K562 (cell line): ENCODE measurements around the gene SPAG17. TPM values are rescaled to one million over a fixed set of nuclear protein-coding genes. Genes with fewer than 3 reads are reported as not detected.

Experiments
- ATAC-seq: fragments of 200-7000 bp; cut with Tn5 transposase; 3 replicates; pipeline ENCODE4 v1.9.1; 2020; ENCODE audit warnings: moderate library complexity
- BruUV-seq: library from RNA; stranded (reverse); fragments of 400-500 nt; replicated peaks from 2 replicates; lab custom pipeline; 2021; lab: Mats Ljungman, UMichigan
- CTCF ChIA-PET: fragments of 300-600 bp; formaldehyde crosslinking; extraction: SDS; loops from one replicate; lab custom pipeline; 2021; ENCODE audit warnings: low intra/inter-chr PET ratio; lab: Yijun Ruan, JAX
- POLR2A ChIA-PET: fragments of 300-600, 350-650 bp; sonication (Branson Sonifier 250); formaldehyde crosslinking; extraction: SDS; loops from one replicate; lab custom pipeline; 2021; ENCODE audit warnings: antibody characterized with exemption, inconsistent platforms; lab: Yijun Ruan, JAX
- DNase-seq, 4 experiments: peaks; one replicate each; pipeline versions ENCODE4 v3.0.0 to v3.0.0-alpha.2; 2011 to 2018; ENCODE audit warnings: low spot score in 3 of 4, mixed read lengths in 3 of 4; ENCODE audit errors: extremely low read depth in 1 of 4
- FAIRE-seq: peaks from 2 replicates; lab custom pipeline; 2011; peaks lifted over from hg19 to GRCh38; lab: Jason Lieb, UNC
- H2AFZ ChIP-seq: 2 replicates; pipeline ENCODE4 v1.6.0; 2011; ENCODE audit warnings: low read depth, low read length, control low read depth, inconsistent platforms
- H3K27ac ChIP-seq: fragments of 200-600 bp; 3 replicates; pipeline ENCODE4 v1.8.0; 2011; ENCODE audit warnings: low read depth, mild to moderate bottlenecking, control low read depth, inconsistent platforms, low read length, moderate library complexity, mixed read lengths; ENCODE audit errors: extremely low read depth
- H3K27me3 ChIP-seq, 2 experiments: fragments of 300-600 bp in 1 of 2; 2 replicates in 1 of 2; 3 replicates in 1 of 2; pipeline versions ENCODE4 v1.6.0 to v1.8.0; 2011; ENCODE audit warnings: inconsistent platforms in 2 of 2, low read length in 2 of 2, mild to moderate bottlenecking in 1 of 2, mixed read lengths in 1 of 2, moderate library complexity in 1 of 2; ENCODE audit not compliant: control insufficient read depth in 2 of 2, insufficient read depth in 2 of 2
- H3K36me3 ChIP-seq: fragments of 300-600 bp; 3 replicates; pipeline ENCODE4 v1.8.0; 2011; ENCODE audit warnings: mild to moderate bottlenecking, low read length, inconsistent platforms; ENCODE audit not compliant: control insufficient read depth, insufficient read depth
- H3K4me1 ChIP-seq, 2 experiments: fragments of 200-600 bp in 1 of 2; replicated peaks in 1 of 2; 2 replicates in 1 of 2; 3 replicates in 1 of 2; pipeline versions ENCODE4 v1.5.1 to v1.8.0; 2011; ENCODE audit warnings: inconsistent platforms in 2 of 2, low read length in 2 of 2, mild to moderate bottlenecking in 1 of 2, mixed read lengths in 1 of 2, moderate library complexity in 1 of 2; ENCODE audit not compliant: control insufficient read depth in 2 of 2, insufficient read depth in 2 of 2
- H3K4me2 ChIP-seq: 2 replicates; pipeline ENCODE4 v1.6.1; 2011; ENCODE audit warnings: low read length, control low read depth, inconsistent platforms, mixed read lengths; ENCODE audit not compliant: insufficient read depth
- H3K4me3 ChIP-seq: fragments of 200-600 bp; sonication (generic), shearing (Covaris generic); 2 replicates; pipeline ENCODE4 v1.5.1; 2016; ENCODE audit warnings: control low read depth, inconsistent platforms
- H3K79me2 ChIP-seq: fragments of 200-600 bp; 3 replicates; pipeline ENCODE4 v1.8.0; 2011; ENCODE audit warnings: low read length, inconsistent platforms; ENCODE audit not compliant: control insufficient read depth, insufficient read depth
- H3K9ac ChIP-seq, 2 experiments: 2 replicates each; pipeline versions ENCODE4 v1.6.0 to v1.6.1; 2011; ENCODE audit warnings: low read depth in 2 of 2, low read length in 2 of 2, control low read depth in 1 of 2, inconsistent platforms in 1 of 2, mild to moderate bottlenecking in 1 of 2, mixed read lengths in 1 of 2; ENCODE audit not compliant: insufficient read depth in 1 of 2
- H3K9me1 ChIP-seq: one replicate; pipeline ENCODE4 v1.6.0; 2011; ENCODE audit warnings: inconsistent platforms, mild to moderate bottlenecking, low read length, moderate library complexity; ENCODE audit not compliant: control insufficient read depth, insufficient read depth
- H3K9me3 ChIP-seq: replicated peaks from 2 replicates; pipeline ENCODE4 v1.5.1; 2011; ENCODE audit warnings: low read depth, low read length, inconsistent platforms; ENCODE audit not compliant: control insufficient read depth, insufficient read depth
- H4K20me1 ChIP-seq: replicated peaks from 2 replicates; pipeline ENCODE4 v1.6.1; 2011; ENCODE audit warnings: low read length, inconsistent platforms, mixed read lengths; ENCODE audit not compliant: control insufficient read depth, insufficient read depth
- CXXC5 ChIP-seq: fragments of 250-450 bp; sonication (Bioruptor Pico); IDR thresholded peaks from 2 replicates; pipeline ENCODE4 v1.8.0; 2022; ENCODE audit warnings: inconsistent platforms, mild to moderate bottlenecking, moderate library complexity
- ELF1 ChIP-seq: fragments of 200-800 bp; sonication (Bioruptor generic); IDR thresholded peaks from 2 replicates; pipeline ENCODE4 v1.6.1; 2016; ENCODE audit warnings: missing genetic modification characterization, missing compliant biosample characterization
- ETS2 ChIP-seq: IDR thresholded peaks from 2 replicates; pipeline ENCODE4 v1.6.1; 2016; ENCODE audit warnings: borderline replicate concordance, missing genetic modification characterization, mild to moderate bottlenecking, moderate library complexity, missing compliant biosample characterization; ENCODE audit not compliant: poor library complexity, severe bottlenecking
- FOS ChIP-seq: IDR thresholded peaks from 3 replicates; pipeline ENCODE4 v1.6.1; 2011; ENCODE audit not compliant: insufficient read length; ENCODE audit errors: extremely low read depth
- HEY1 ChIP-seq: fragments of 250-450 bp; sonication (Bioruptor Pico); IDR thresholded peaks from 2 replicates; pipeline ENCODE4 v1.5.0; 2020; ENCODE audit warnings: mild to moderate bottlenecking, moderate library complexity, borderline replicate concordance
- HNRNPL ChIP-seq: fragments of 200-400 bp; formaldehyde crosslinking; IDR thresholded peaks from 2 replicates; pipeline ENCODE4 v1.6.1; 2017; ENCODE audit warnings: low read depth, mild to moderate bottlenecking, low read length
- MYBL2 ChIP-seq, 2 experiments: fragments of 450-650 bp in 1 of 2; sonication (generic) in 1 of 2; formaldehyde crosslinking in 1 of 2; IDR thresholded peaks; 2 replicates each; pipeline versions ENCODE4 v1.6.1 to v1.8.1; 2017 to 2022; ENCODE audit warnings: borderline replicate concordance in 1 of 2, inconsistent platforms in 1 of 2, low read depth in 1 of 2, mild to moderate bottlenecking in 1 of 2, missing genetic modification reagents in 1 of 2, moderate library complexity in 1 of 2
- RBM25 ChIP-seq: fragments of 200-400 bp; formaldehyde crosslinking; IDR thresholded peaks from 2 replicates; pipeline ENCODE4 v1.6.1; 2018; ENCODE audit warnings: low read length, low read depth, moderate library complexity; ENCODE audit not compliant: severe bottlenecking
- TEAD1 ChIP-seq, 2 experiments: fragments of 450-650 bp in 1 of 2; sonication (generic) in 1 of 2; formaldehyde crosslinking; IDR thresholded peaks; 2 replicates each; pipeline versions ENCODE4 v1.4.0 to v1.8.0; 2020 to 2022; ENCODE audit warnings: mild to moderate bottlenecking in 2 of 2, missing genetic modification reagents in 1 of 2
- ZNF41 ChIP-seq: fragments of 250-450 bp; sonication (Bioruptor Pico); conservative IDR thresholded peaks from 2 replicates; pipeline ENCODE4 v1.4.0; 2020; ENCODE audit warnings: mild to moderate bottlenecking
- ZNF644 ChIP-seq: fragments of 200-800 bp; sonication (Bioruptor generic); IDR thresholded peaks from 2 replicates; pipeline ENCODE4 v1.6.1; 2016; ENCODE audit warnings: low read depth, missing genetic modification characterization, missing compliant biosample characterization
- ZNF766 ChIP-seq: fragments of 200-800 bp; sonication (Bioruptor generic); conservative IDR thresholded peaks from 2 replicates; pipeline ENCODE4 v1.6.1; 2016; ENCODE audit warnings: missing genetic modification characterization, missing compliant biosample characterization
- WGBS: fragments of 100-300 bp; shearing (Covaris generic); methylation state at CpG from one replicate; pipeline ENCODE4 v1.1.6; 2016; ENCODE audit warnings: low coverage, mixed read lengths; ENCODE audit not compliant: insufficient coverage; ENCODE audit errors: missing lambda C conversion rate; 5-methylcytosine and 5-hydroxymethylcytosine counted together
- in situ Hi-C: fragments of 300-500 bp; cut with MboI; formaldehyde crosslinking; loops from 4 replicates; pipeline ENCODE4 v1.15.0; 2018; ENCODE audit warnings: inconsistent platforms, mixed read lengths
- intact Hi-C: fragments of 100-400 bp; cut with micrococcal nuclease; formaldehyde crosslinking; loops from 2 replicates; pipeline ENCODE4 v1.14.2; 2022
- polyA plus RNA-seq, 8 experiments: library from polyadenylated mRNA; depleted of rRNA in 4 of 8; stranded (reverse) in 5 of 8; unstranded in 3 of 8; fragments of >200 nt; fragmentation: Nextera tagmentation in 2 of 8; fragmentation: Illumina TruSeq in 1 of 8; extraction: Ambion mirVana in 2 of 8; extraction: Trizol in 1 of 8; gene quantifications; 2 replicates each; pipeline versions ENCODE4 v1.2.1 to v1.2.3, GENCODE V29; 2011 to 2014; ENCODE audit warnings: inconsistent platforms in 1 of 8, missing spikeins in 1 of 8
- total RNA-seq, 7 experiments: library from RNA; depleted of rRNA in 6 of 7; stranded (reverse); fragments of >200 nt in 6 of 7; fragmentation: Illumina TruSeq in 2 of 7; extraction: Trizol in 2 of 7; gene quantifications; 2 replicates each; pipeline versions ENCODE4 v1.2.1 to v1.2.3, GENCODE V29; 2011 to 2021; ENCODE audit warnings: low replicate concordance in 1 of 7
- TF ChIP-seq, protein P1 (sequence below): fragments of 150-350 bp; IDR thresholded peaks from 2 replicates; pipeline ENCODE4 v1.6.1; 2014; ENCODE audit warnings: low read depth, mild to moderate bottlenecking, low read length, borderline replicate concordance
- TF ChIP-seq, protein P2 (sequence below): fragments of 200-800 bp; sonication (Bioruptor generic); IDR thresholded peaks from 2 replicates; pipeline ENCODE4 v1.6.1; 2017; ENCODE audit warnings: missing genetic modification characterization, missing compliant biosample characterization

The SPAG17 gene
- total and polyA plus RNA-seq, 9 of the 15 experiments (the other 6 are each of a cell fraction or from before 2014, with no cell fraction given), result 0.07 to 2.1 (median 1.5) TPM

DNA sequence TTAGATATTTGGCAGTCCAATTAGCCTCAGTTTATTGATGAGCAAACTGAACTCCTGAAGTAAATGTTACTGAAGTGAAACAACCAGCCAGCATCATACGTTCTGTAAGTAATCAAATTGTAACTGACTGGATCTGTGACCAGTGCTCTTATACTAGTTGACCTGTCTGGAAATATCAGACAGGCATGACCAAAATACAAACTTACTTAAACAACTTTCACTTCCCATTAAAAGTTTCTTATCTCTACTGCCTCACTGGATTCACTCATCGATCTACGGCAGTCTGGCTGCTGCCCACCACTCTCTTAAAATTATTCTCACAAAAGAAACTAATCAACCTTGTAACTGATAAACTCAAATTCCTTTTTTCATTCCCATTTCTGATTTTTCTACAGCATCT is 199.1 kb downstream of the SPAG17 start (continued):
- TF ChIP-seq, protein P1, sequence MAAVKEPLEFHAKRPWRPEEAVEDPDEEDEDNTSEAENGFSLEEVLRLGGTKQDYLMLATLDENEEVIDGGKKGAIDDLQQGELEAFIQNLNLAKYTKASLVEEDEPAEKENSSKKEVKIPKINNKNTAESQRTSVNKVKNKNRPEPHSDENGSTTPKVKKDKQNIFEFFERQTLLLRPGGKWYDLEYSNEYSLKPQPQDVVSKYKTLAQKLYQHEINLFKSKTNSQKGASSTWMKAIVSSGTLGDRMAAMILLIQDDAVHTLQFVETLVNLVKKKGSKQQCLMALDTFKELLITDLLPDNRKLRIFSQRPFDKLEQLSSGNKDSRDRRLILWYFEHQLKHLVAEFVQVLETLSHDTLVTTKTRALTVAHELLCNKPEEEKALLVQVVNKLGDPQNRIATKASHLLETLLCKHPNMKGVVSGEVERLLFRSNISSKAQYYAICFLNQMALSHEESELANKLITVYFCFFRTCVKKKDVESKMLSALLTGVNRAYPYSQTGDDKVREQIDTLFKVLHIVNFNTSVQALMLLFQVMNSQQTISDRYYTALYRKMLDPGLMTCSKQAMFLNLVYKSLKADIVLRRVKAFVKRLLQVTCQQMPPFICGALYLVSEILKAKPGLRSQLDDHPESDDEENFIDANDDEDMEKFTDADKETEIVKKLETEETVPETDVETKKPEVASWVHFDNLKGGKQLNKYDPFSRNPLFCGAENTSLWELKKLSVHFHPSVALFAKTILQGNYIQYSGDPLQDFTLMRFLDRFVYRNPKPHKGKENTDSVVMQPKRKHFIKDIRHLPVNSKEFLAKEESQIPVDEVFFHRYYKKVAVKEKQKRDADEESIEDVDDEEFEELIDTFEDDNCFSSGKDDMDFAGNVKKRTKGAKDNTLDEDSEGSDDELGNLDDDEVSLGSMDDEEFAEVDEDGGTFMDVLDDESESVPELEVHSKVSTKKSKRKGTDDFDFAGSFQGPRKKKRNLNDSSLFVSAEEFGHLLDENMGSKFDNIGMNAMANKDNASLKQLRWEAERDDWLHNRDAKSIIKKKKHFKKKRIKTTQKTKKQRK, result no peak
- TF ChIP-seq ZNF41 (CRISPR knock-in tag) (no peak), ETS2 (no peak), HNRNPL (no peak), ZNF766 (CRISPR knock-in tag) (no peak)

DNA sequence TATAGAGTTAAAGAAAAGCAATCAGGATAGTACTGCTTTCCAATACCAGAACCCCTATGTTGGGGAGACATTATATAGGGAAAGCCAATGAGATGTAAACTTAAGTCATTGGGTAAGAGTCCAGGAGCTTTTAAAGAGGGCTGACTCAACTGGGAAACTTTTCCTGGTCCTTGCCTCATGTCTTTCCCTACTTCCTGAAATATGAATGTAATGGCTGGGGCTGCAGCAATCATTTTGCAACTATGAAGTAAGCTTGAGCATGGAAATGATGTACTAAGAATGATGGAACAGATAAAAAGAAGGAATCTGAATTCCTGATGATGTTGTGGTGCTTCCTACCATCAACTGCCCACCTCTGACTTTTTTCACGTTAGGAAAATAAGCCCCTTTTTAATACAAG is 199.8 kb downstream of the SPAG17 start:
- in situ Hi-C loops, result no loop called here
- intact Hi-C loops, result no loop called here
- Histone ChIP-seq H4K20me1 (no peaks in the 10 kb centered on the region), H2AFZ (no peak overlapping the region), H3K4me2 (no peak overlapping the region), H3K9ac (no peak overlapping the region), H3K27ac (no peak overlapping the region), H3K4me3 (no peak overlapping the region), H3K9me1 (no peaks in the 10 kb centered on the region), H3K79me2 (no peaks in the 10 kb centered on the region), H3K36me3 (no peaks in the 10 kb centered on the region), H3K9me3 (no peaks in the 10 kb centered on the region), H3K27me3 (peaks cover 0 to 6% of the 10 kb centered on the region in 2 experiments; a peak in 1 of 5 replicates), H3K4me1 (no peaks in the 10 kb centered on the region)
- no peak for TF ChIP-seq ZNF644 (tag)
- TF ChIP-seq MYBL2 (IDR thresholded peaks at IDR 0.05; ENCODE audit: low read depth), result no peak
- no peak for TF ChIP-seq MYBL2 (CRISPR knock-in tag; IDR thresholded peaks at IDR 0.05; ENCODE audit: borderline replicate concordance)
- TF ChIP-seq ELF1 (tag), result no peak
- TF ChIP-seq FOS, result no peak
- TF ChIP-seq CXXC5, result no peak
- TF ChIP-seq HEY1 (CRISPR knock-in tag), result no peak
- TF ChIP-seq TEAD1 (CRISPR knock-in tag; IDR thresholded peaks at IDR 0.05), result no peak
- TF ChIP-seq, protein P2, sequence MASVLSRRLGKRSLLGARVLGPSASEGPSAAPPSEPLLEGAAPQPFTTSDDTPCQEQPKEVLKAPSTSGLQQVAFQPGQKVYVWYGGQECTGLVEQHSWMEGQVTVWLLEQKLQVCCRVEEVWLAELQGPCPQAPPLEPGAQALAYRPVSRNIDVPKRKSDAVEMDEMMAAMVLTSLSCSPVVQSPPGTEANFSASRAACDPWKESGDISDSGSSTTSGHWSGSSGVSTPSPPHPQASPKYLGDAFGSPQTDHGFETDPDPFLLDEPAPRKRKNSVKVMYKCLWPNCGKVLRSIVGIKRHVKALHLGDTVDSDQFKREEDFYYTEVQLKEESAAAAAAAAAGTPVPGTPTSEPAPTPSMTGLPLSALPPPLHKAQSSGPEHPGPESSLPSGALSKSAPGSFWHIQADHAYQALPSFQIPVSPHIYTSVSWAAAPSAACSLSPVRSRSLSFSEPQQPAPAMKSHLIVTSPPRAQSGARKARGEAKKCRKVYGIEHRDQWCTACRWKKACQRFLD (CRISPR knock-in tag), result no peak
- peak; percentile 74 for TF ChIP-seq RBM25
- ChIA-PET CTCF (no interaction called here), POLR2A (no interaction called here)
- WGBS, result 0% methylated on average over 1 of the region's 1 CpG
- ATAC-seq, result no peak
- no TSS peak for BruUV-seq
- DNase-seq, result no peak
- no peak for FAIRE-seq
